Esophagus muscularis mucosa (tissue), 4 donors: ENCODE data around the gene ZNF511. TPM values are rescaled to one million over a fixed set of nuclear protein-coding genes. Genes with fewer than 3 reads are reported as not detected.

Experiments used
- DNase-seq: peaks from one replicate; pipeline ENCODE4 v3.0.0-alpha.2; 2017; ENCODE audit errors: extremely low spot score
- H3K27ac ChIP-seq, 4 donors: fragments of 200-600 bp; sonication (generic); replicated peaks in 1 of 4; 1 replicate in 3 of 4; 2 replicates in 1 of 4; pipeline ENCODE4 v1.5.1; 2016 to 2019; ENCODE audit warnings: mild to moderate bottlenecking in 1 of 4
- H3K27me3 ChIP-seq, 4 donors: fragments of 200-600 bp; sonication (generic); one replicate each; pipeline versions ENCODE4 v1.5.1 to v1.6.0; 2016 to 2019
- H3K36me3 ChIP-seq, 4 donors: fragments of 200-600 bp; sonication (generic); one replicate each; pipeline ENCODE4 v1.5.1; 2016 to 2019
- H3K4me1 ChIP-seq, 4 donors: fragments of 200-600 bp; sonication (generic); one replicate each; pipeline ENCODE4 v1.5.1; 2016 to 2019
- H3K4me3 ChIP-seq, 4 donors: fragments of 200-600 bp; sonication (generic); 1 replicate in 2 of 4; 2 replicates in 2 of 4; pipeline ENCODE4 v1.5.1; 2016 to 2019; ENCODE audit warnings: mild to moderate bottlenecking in 4 of 4, moderate library complexity in 1 of 4
- H3K9me3 ChIP-seq, 4 donors: fragments of 200-600 bp; sonication (generic); 1 replicate in 3 of 4; 2 replicates in 1 of 4; pipeline ENCODE4 v1.5.1; 2016 to 2019
- CTCF ChIP-seq, 3 experiments: fragments of 200-600 bp in 2 of 3; fragments of 450-650 bp in 1 of 3; sonication (generic) in 2 of 3; IDR thresholded peaks; one replicate each; pipeline ENCODE4 v1.5.1; 2017 to 2019; ENCODE audit warnings: antibody characterized with exemption in 3 of 3, mild to moderate bottlenecking in 2 of 3, moderate library complexity in 1 of 3
- EP300 ChIP-seq: sonication (generic); formaldehyde crosslinking; IDR thresholded peaks from one replicate; pipeline ENCODE4 v1.6.1; 2017; ENCODE audit warnings: antibody characterized with exemption
- POLR2A ChIP-seq: fragments of 450-650 bp; IDR thresholded peaks from one replicate; pipeline ENCODE4 v1.6.1; 2017; ENCODE audit warnings: antibody characterized with exemption, moderate library complexity, mild to moderate bottlenecking, low read depth
- POLR2AphosphoS5 ChIP-seq, 2 donors: sonication (generic); formaldehyde crosslinking; IDR thresholded peaks; one replicate each; pipeline ENCODE4 v1.6.1; 2017; ENCODE audit warnings: antibody characterized with exemption in 2 of 2
- WGBS: methylation state at CpG from one replicate; pipeline ENCODE4 v1.1.5; 2018; 5-methylcytosine and 5-hydroxymethylcytosine counted together
- intact Hi-C: fragments of 100-400 bp; cut with DNase I; formaldehyde crosslinking; loops from one replicate; pipeline ENCODE4 v1.15.1; 2023
- total RNA-seq, 4 donors: library from RNA; depleted of rRNA; stranded (reverse); fragments of >200 nt; gene quantifications; one replicate each; pipeline versions ENCODE4 v1.1.0 to v1.2.1, GENCODE V29; 2016

Gene ZNF511
- total RNA-seq, 4 donors from 2014 or later = 22.9 to 34.8 (median 33.0) TPM

GRCh38 chr10:133277277-133277992 lies 31.3 kb upstream of the ZNF511 start:
- H3K36me3 ChIP-seq = peaks cover 20 to 47% (median 43%) of the 10 kb centered on the region in 4 donors

GRCh38 chr10:133277993-133278576 lies 30.6 kb upstream of the ZNF511 start:
- intact Hi-C loops = no loop called here
- no peak for DNase-seq
- Histone ChIP-seq H3K4me3 (no peak overlapping the region), H3K4me1 (peaks cover 6 to 26% (median 18%) of the 10 kb centered on the region in 4 donors), H3K27me3 (peaks cover 0 to 42% (median 10%) of the 10 kb centered on the region in 4 donors), H3K36me3 (peaks cover 27 to 50% (median 48%) of the 10 kb centered on the region in 4 donors), H3K9me3 (no peaks in the 10 kb centered on the region), H3K27ac (no peak overlapping the region)
- 83% methylated on average over 7 of the region's 12 CpGs for WGBS
- TF ChIP-seq POLR2A (no peak), EP300 (no peak), POLR2AphosphoS5 (IDR thresholded peaks at IDR 0.05) (no peak), CTCF (IDR thresholded peaks at IDR 0.05) (no peak)

More at GRCh38 chr10:133277277-133277992, 31.3 kb upstream of the ZNF511 start:
- no peak for DNase-seq
- H3K9me3 ChIP-seq = no peaks in the 10 kb centered on the region
- no peak overlapping the region for H3K27ac ChIP-seq
- peaks cover 6 to 26% (median 18%) of the 10 kb centered on the region in 4 donors for H3K4me1 ChIP-seq
- H3K27me3 ChIP-seq = peaks cover 0 to 42% (median 10%) of the 10 kb centered on the region in 4 donors
- no peak for TF ChIP-seq EP300
- intact Hi-C loops = no loop called here
- WGBS = 60% methylated on average over 9 of the region's 25 CpGs
- no peak overlapping the region for H3K4me3 ChIP-seq

- intact Hi-C loops = no loop called here
- TF ChIP-seq CTCF (IDR thresholded peaks at IDR 0.05) (no peak), POLR2A (no peak), POLR2AphosphoS5 (IDR thresholded peaks at IDR 0.05) (peak in 1 of 2 donors; percentile 10), EP300 (no peak)
- H3K4me1 ChIP-seq = peaks cover 6 to 26% (median 18%) of the 10 kb centered on the region in 4 donors
- WGBS = 75% methylated on average over 14 of the region's 19 CpGs
- no peaks in the 10 kb centered on the region for H3K9me3 ChIP-seq
- H3K36me3 ChIP-seq = peaks cover 32 to 56% (median 53%) of the 10 kb centered on the region in 4 donors
- no peak for DNase-seq
- peaks cover 0 to 41% (median 10%) of the 10 kb centered on the region in 4 donors for H3K27me3 ChIP-seq
- peak overlapping the region in 1 of 4 donors; percentile 14 for H3K27ac ChIP-seq
- no peak overlapping the region for H3K4me3 ChIP-seq
Measured at GRCh38 chr10:133278577-133279265, 30.0 kb upstream of the ZNF511 start.

GRCh38 chr10:133279326-133280226 lies 29.1 kb upstream of the ZNF511 start:
- TF ChIP-seq POLR2AphosphoS5 (IDR thresholded peaks at IDR 0.05) = no peak
- no peak for TF ChIP-seq POLR2A
- no peak for TF ChIP-seq CTCF (IDR thresholded peaks at IDR 0.05)
- Histone ChIP-seq H3K9me3 (no peaks in the 10 kb centered on the region), H3K36me3 (peaks cover 41 to 65% (median 61%) of the 10 kb centered on the region in 4 donors), H3K27me3 (peaks cover 0 to 33% (median 10%) of the 10 kb centered on the region in 4 donors), H3K4me1 (peaks cover 6 to 26% (median 18%) of the 10 kb centered on the region in 4 donors), H3K27ac (peak overlapping the region in 1 of 4 donors; percentile 14), H3K4me3 (no peak overlapping the region)
- intact Hi-C loops = no loop called here
- no peak for DNase-seq
- WGBS = 74% methylated on average over 19 of the region's 24 CpGs
